HAP-1 (cell line): ENCODE results near the gene SAMD11.
A peak's percentile ranks its signal among the peaks of the same experiment; 100 is the strongest.

Experiments
- DNase-seq, 2 experiments: peaks; one replicate each; pipeline ENCODE4 v3.0.0-alpha.2; 2016 to 2020; ENCODE audit warnings: low spot score in 2 of 2
- H3K27me3 ChIP-seq: fragments of 250-450 bp; sonication (Bioruptor Pico); 2 replicates; pipeline ENCODE4 v1.5.1; 2020; ENCODE audit warnings: low read depth, mild to moderate bottlenecking, moderate library complexity
- H3K36me3 ChIP-seq: fragments of 250-450 bp; sonication (Bioruptor Pico); replicated peaks from 2 replicates; pipeline ENCODE4 v1.5.1; 2020; ENCODE audit warnings: mild to moderate bottlenecking
- H3K4me1 ChIP-seq: fragments of 250-450 bp; sonication (Bioruptor Pico); 2 replicates; pipeline ENCODE4 v1.5.1; 2020; ENCODE audit warnings: mild to moderate bottlenecking
- H3K4me3 ChIP-seq: fragments of 250-450 bp; sonication (Bioruptor Pico); 2 replicates; pipeline ENCODE4 v1.5.1; 2020; ENCODE audit warnings: mild to moderate bottlenecking, moderate library complexity
- H3K9me3 ChIP-seq: fragments of 250-450 bp; sonication (Bioruptor Pico); 2 replicates; pipeline ENCODE4 v1.5.1; 2020; ENCODE audit warnings: mild to moderate bottlenecking, moderate library complexity
- in situ Hi-C: fragments of 300-500 bp; cut with MboI; formaldehyde crosslinking; loops from 3 replicates; pipeline ENCODE4 v1.14.3; 2020; ENCODE audit warnings: low sequenced_read_pairs, inconsistent platforms, mixed read lengths

The SAMD11 gene

GRCh38 chr1:917466-918091 lies 6.1 kb upstream of the SAMD11 start:
- Histone ChIP-seq H3K27me3 (no peaks in the 10 kb centered on the region), H3K4me3 (no peak overlapping the region), H3K36me3 (no peaks in the 10 kb centered on the region), H3K4me1 (peaks cover 25% of the 10 kb centered on the region), H3K9me3 (no peaks in the 10 kb centered on the region)
- in situ Hi-C loops = no loop called here
- DNase-seq = peak in 1 of 2 experiments; percentile 2

GRCh38 chr1:918353-918752 lies 5.4 kb upstream of the SAMD11 start:
- no peaks in the 10 kb centered on the region for H3K27me3 ChIP-seq

GRCh38 chr1:918843-919242 lies 4.9 kb upstream of the SAMD11 start:
- no peaks in the 10 kb centered on the region for H3K9me3 ChIP-seq
- H3K27me3 ChIP-seq = no peaks in the 10 kb centered on the region
- no peaks in the 10 kb centered on the region; the same call in 1 of the 2 replicates for H3K36me3 ChIP-seq
- peaks cover 25% of the 10 kb centered on the region for H3K4me1 ChIP-seq
- H3K4me3 ChIP-seq = no peak overlapping the region
- in situ Hi-C loops = no loop called here
- peak in 1 of 2 experiments; percentile 2 for DNase-seq

More at GRCh38 chr1:918353-918752, 5.4 kb upstream of the SAMD11 start:
- in situ Hi-C loops = no loop called here
- Histone ChIP-seq H3K4me1 (peaks cover 25% of the 10 kb centered on the region), H3K4me3 (no peak overlapping the region), H3K36me3 (no peaks in the 10 kb centered on the region; the same call in 1 of the 2 replicates), H3K9me3 (no peaks in the 10 kb centered on the region)
- peak in 1 of 2 experiments; percentile 1 for DNase-seq

GRCh38 chr1:919271-919872 lies 4.4 kb upstream of the SAMD11 start:
- H3K27me3 ChIP-seq = no peaks in the 10 kb centered on the region
- peaks cover 25% of the 10 kb centered on the region for H3K4me1 ChIP-seq

GRCh38 chr1:920010-920409 lies 3.7 kb upstream of the SAMD11 start:
- Histone ChIP-seq H3K27me3 (no peaks in the 10 kb centered on the region), H3K4me3 (no peak overlapping the region), H3K4me1 (peaks cover 25% of the 10 kb centered on the region), H3K9me3 (no peaks in the 10 kb centered on the region), H3K36me3 (no peaks in the 10 kb centered on the region; the same call in 1 of the 2 replicates)
- in situ Hi-C loops = no loop called here
- no peak for DNase-seq

More at GRCh38 chr1:919271-919872, 4.4 kb upstream of the SAMD11 start:
- H3K36me3 ChIP-seq = no peaks in the 10 kb centered on the region; the same call in 1 of the 2 replicates
- in situ Hi-C loops = no loop called here
- H3K9me3 ChIP-seq = no peaks in the 10 kb centered on the region
- no peak overlapping the region for H3K4me3 ChIP-seq
- no peak for DNase-seq

- no peak for DNase-seq
- Histone ChIP-seq H3K36me3 (no peaks in the 10 kb centered on the region; the same call in 1 of the 2 replicates), H3K4me3 (peak overlapping the region; percentile 12), H3K4me1 (peaks cover 25% of the 10 kb centered on the region), H3K9me3 (no peaks in the 10 kb centered on the region), H3K27me3 (no peaks in the 10 kb centered on the region)
- in situ Hi-C loops = no loop called here
These were observed 3.2 kb upstream of the SAMD11 start for GRCh38 chr1:920521-920920.

GRCh38 chr1:921011-921837 lies 2.5 kb upstream of the SAMD11 start:
- Histone ChIP-seq H3K4me1 (peaks cover 27% of the 10 kb centered on the region), H3K36me3 (no peaks in the 10 kb centered on the region; the same call in 1 of the 2 replicates), H3K27me3 (no peaks in the 10 kb centered on the region), H3K4me3 (peak overlapping the region; percentile 12), H3K9me3 (no peaks in the 10 kb centered on the region)
- peak; percentile 76 to 87 for DNase-seq
- in situ Hi-C loops = no loop called here

GRCh38 chr1:923991-924655 lies 400 bp downstream of the SAMD11 start:
- Histone ChIP-seq H3K4me3 (peak overlapping the region; percentile 68), H3K4me1 (peaks cover 15% of the 10 kb centered on the region), H3K36me3 (no peaks in the 10 kb centered on the region; the same call in 1 of the 2 replicates), H3K27me3 (no peaks in the 10 kb centered on the region), H3K9me3 (no peaks in the 10 kb centered on the region)
- in situ Hi-C loops = no loop called here
- no peak for DNase-seq

GRCh38 chr1:924656-925560 lies 1.2 kb downstream of the SAMD11 start:
- in situ Hi-C loops = no loop called here
- Histone ChIP-seq H3K27me3 (no peaks in the 10 kb centered on the region), H3K36me3 (no peaks in the 10 kb centered on the region; the same call in 1 of the 2 replicates), H3K4me3 (peak overlapping the region; percentile 68), H3K9me3 (no peaks in the 10 kb centered on the region), H3K4me1 (peaks cover 15% of the 10 kb centered on the region)
- peak; percentile 46 to 79 for DNase-seq

- peaks cover 4% of the 10 kb centered on the region for H3K36me3 ChIP-seq
- peaks cover 11% of the 10 kb centered on the region for H3K4me1 ChIP-seq
- H3K4me3 ChIP-seq = peak overlapping the region; percentile 68
- H3K9me3 ChIP-seq = no peaks in the 10 kb centered on the region
- no peaks in the 10 kb centered on the region for H3K27me3 ChIP-seq
- DNase-seq = peak; percentile 56 to 87
- in situ Hi-C loops = no loop called here
These were observed 2.1 kb downstream of the SAMD11 start for GRCh38 chr1:925561-926421.

GRCh38 chr1:927234-927633 lies 3.5 kb downstream of the SAMD11 start:
- Histone ChIP-seq H3K36me3 (peaks cover 4% of the 10 kb centered on the region), H3K9me3 (no peaks in the 10 kb centered on the region), H3K4me1 (peaks cover 5% of the 10 kb centered on the region), H3K4me3 (no peak overlapping the region), H3K27me3 (no peaks in the 10 kb centered on the region)
- in situ Hi-C loops = no loop called here
- DNase-seq = no peak

- Histone ChIP-seq H3K9me3 (no peaks in the 10 kb centered on the region), H3K36me3 (peaks cover 4% of the 10 kb centered on the region), H3K4me3 (no peak overlapping the region), H3K27me3 (no peaks in the 10 kb centered on the region), H3K4me1 (peaks cover 5% of the 10 kb centered on the region)
- no peak for DNase-seq
- in situ Hi-C loops = no loop called here
These were observed 4.0 kb downstream of the SAMD11 start for GRCh38 chr1:927748-928147.
